IPS-20b (cell line): ENCODE measurements around the gene ADAMTSL1.

Source experiments
- H3K27ac ChIP-seq: one replicate; pipeline ENCODE4 v1.5.1; 2013; ENCODE audit warnings: low read length
- H3K27me3 ChIP-seq: 2 replicates; pipeline ENCODE4 v1.6.1; 2013; ENCODE audit warnings: mild to moderate bottlenecking, low read length, inconsistent platforms; ENCODE audit not compliant: insufficient read depth
- H3K36me3 ChIP-seq: 2 replicates; pipeline ENCODE4 v1.6.1; 2013; ENCODE audit warnings: low read depth, mild to moderate bottlenecking, inconsistent platforms, low read length, moderate library complexity; ENCODE audit not compliant: insufficient read depth
- H3K4me1 ChIP-seq: 2 replicates; pipeline ENCODE4 v1.6.1; 2013; ENCODE audit warnings: mild to moderate bottlenecking, control low read depth, inconsistent platforms, low read length, moderate library complexity; ENCODE audit not compliant: insufficient read depth
- H3K4me3 ChIP-seq: 2 replicates; pipeline ENCODE4 v1.5.1; 2013; ENCODE audit warnings: mild to moderate bottlenecking, low read length, inconsistent platforms
- H3K9ac ChIP-seq: 2 replicates; pipeline ENCODE4 v1.6.1; 2013; ENCODE audit warnings: low read depth, mild to moderate bottlenecking, inconsistent platforms, low read length, moderate library complexity
- H3K9me3 ChIP-seq: 2 replicates; pipeline ENCODE4 v1.6.1; 2013; ENCODE audit warnings: mild to moderate bottlenecking, low read depth, low read length, inconsistent platforms; ENCODE audit not compliant: insufficient read depth

The ADAMTSL1 gene

GRCh38 chr9:18473652-18474279, at the start of gene ADAMTSL1:
ADAMTSL1 (plus strand) TSS chr9:18474153; CDS start chr9:18474233, 80 bp downstream.
- H3K27ac ChIP-seq, result no peak within 1 kb of the TSS
- H3K4me3 ChIP-seq, result peak within 1 kb of the TSS; percentile 74

GRCh38 chr9:18427691-18428090, 46.3 kb upstream of the ADAMTSL1 start:
- Histone ChIP-seq H3K27me3 (no peaks in the 10 kb centered on the region), H3K36me3 (no peaks in the 10 kb centered on the region), H3K27ac (no peak overlapping the region), H3K9me3 (no peaks in the 10 kb centered on the region), H3K4me3 (no peak overlapping the region), H3K9ac (no peak overlapping the region), H3K4me1 (no peaks in the 10 kb centered on the region)

More at GRCh38 chr9:18473652-18474279, at the start of gene ADAMTSL1:
- Histone ChIP-seq H3K36me3 (no peaks in the 10 kb centered on the region), H3K9ac (peak within 1 kb of the TSS; percentile 62; the same call in 1 of the 2 replicates), H3K27me3 (no peaks in the 10 kb centered on the region), H3K9me3 (peaks cover 6% of the 10 kb centered on the region; the same call in 1 of the 2 replicates), H3K4me1 (peaks cover 21% of the 10 kb centered on the region)

- Histone ChIP-seq H3K27me3 (no peaks in the 10 kb centered on the region), H3K4me3 (no peak overlapping the region), H3K4me1 (no peaks in the 10 kb centered on the region), H3K27ac (no peak overlapping the region), H3K9ac (no peak overlapping the region), H3K36me3 (no peaks in the 10 kb centered on the region), H3K9me3 (no peaks in the 10 kb centered on the region)
These were observed 45.3 kb upstream of the ADAMTSL1 start for GRCh38 chr9:18428661-18429060.

GRCh38 chr9:18429070-18429469, 44.9 kb upstream of the ADAMTSL1 start:
- H3K27me3 ChIP-seq, result no peaks in the 10 kb centered on the region
- H3K9ac ChIP-seq, result no peak overlapping the region
- no peaks in the 10 kb centered on the region for H3K9me3 ChIP-seq
- no peak overlapping the region for H3K4me3 ChIP-seq
- H3K27ac ChIP-seq, result no peak overlapping the region
- no peaks in the 10 kb centered on the region for H3K4me1 ChIP-seq
- H3K36me3 ChIP-seq, result no peaks in the 10 kb centered on the region

GRCh38 chr9:18433620-18434019, 40.3 kb upstream of the ADAMTSL1 start:
- no peaks in the 10 kb centered on the region; the same call in 1 of the 2 replicates for H3K4me1 ChIP-seq
- H3K4me3 ChIP-seq, result no peak overlapping the region
- no peaks in the 10 kb centered on the region for H3K9me3 ChIP-seq
- no peaks in the 10 kb centered on the region for H3K36me3 ChIP-seq
- no peak overlapping the region for H3K27ac ChIP-seq
- H3K9ac ChIP-seq, result no peak overlapping the region
- H3K27me3 ChIP-seq, result peaks cover 11% of the 10 kb centered on the region

GRCh38 chr9:18437315-18438201, 36.4 kb upstream of the ADAMTSL1 start:
- Histone ChIP-seq H3K4me1 (no peaks in the 10 kb centered on the region; the same call in 1 of the 2 replicates), H3K27me3 (peaks cover 18% of the 10 kb centered on the region), H3K36me3 (no peaks in the 10 kb centered on the region), H3K27ac (no peak overlapping the region), H3K9me3 (no peaks in the 10 kb centered on the region), H3K9ac (no peak overlapping the region; the same call in 1 of the 2 replicates), H3K4me3 (no peak overlapping the region)

GRCh38 chr9:18438300-18438925, 35.5 kb upstream of the ADAMTSL1 start:
- Histone ChIP-seq H3K9ac (peak overlapping the region; percentile 49; the same call in 1 of the 2 replicates), H3K36me3 (no peaks in the 10 kb centered on the region), H3K9me3 (no peaks in the 10 kb centered on the region), H3K27ac (no peak overlapping the region), H3K27me3 (peaks cover 18% of the 10 kb centered on the region), H3K4me3 (peak overlapping the region; percentile 56; the same call in 1 of the 2 replicates), H3K4me1 (no peaks in the 10 kb centered on the region; the same call in 1 of the 2 replicates)

- peaks cover 18% of the 10 kb centered on the region for H3K27me3 ChIP-seq
- peak overlapping the region; percentile 56; the same call in 1 of the 2 replicates for H3K4me3 ChIP-seq
- H3K4me1 ChIP-seq, result no peaks in the 10 kb centered on the region; the same call in 1 of the 2 replicates
- H3K27ac ChIP-seq, result no peak overlapping the region
- peak overlapping the region; percentile 49; the same call in 1 of the 2 replicates for H3K9ac ChIP-seq
- no peaks in the 10 kb centered on the region for H3K36me3 ChIP-seq
- H3K9me3 ChIP-seq, result no peaks in the 10 kb centered on the region
These were observed 35.0 kb upstream of the ADAMTSL1 start for GRCh38 chr9:18438951-18439350.

- Histone ChIP-seq H3K36me3 (no peaks in the 10 kb centered on the region), H3K27ac (no peak overlapping the region), H3K4me3 (no peak overlapping the region), H3K9ac (no peak overlapping the region), H3K9me3 (no peaks in the 10 kb centered on the region), H3K4me1 (no peaks in the 10 kb centered on the region; the same call in 1 of the 2 replicates), H3K27me3 (peaks cover 18% of the 10 kb centered on the region)
These were observed 32.7 kb upstream of the ADAMTSL1 start for GRCh38 chr9:18441261-18441660.

GRCh38 chr9:18442629-18443491, 31.1 kb upstream of the ADAMTSL1 start:
- no peak overlapping the region for H3K4me3 ChIP-seq
- no peaks in the 10 kb centered on the region for H3K36me3 ChIP-seq
- no peaks in the 10 kb centered on the region for H3K9me3 ChIP-seq
- H3K27ac ChIP-seq, result no peak overlapping the region
- H3K27me3 ChIP-seq, result peaks cover 12% of the 10 kb centered on the region; the same call in 1 of the 2 replicates
- H3K4me1 ChIP-seq, result no peaks in the 10 kb centered on the region; the same call in 1 of the 2 replicates
- H3K9ac ChIP-seq, result no peak overlapping the region

- no peaks in the 10 kb centered on the region for H3K4me1 ChIP-seq
- no peak overlapping the region for H3K4me3 ChIP-seq
- H3K9me3 ChIP-seq, result no peaks in the 10 kb centered on the region
- no peaks in the 10 kb centered on the region for H3K27me3 ChIP-seq
- no peak overlapping the region for H3K27ac ChIP-seq
- no peak overlapping the region for H3K9ac ChIP-seq
- H3K36me3 ChIP-seq, result no peaks in the 10 kb centered on the region
These were observed 26.8 kb upstream of the ADAMTSL1 start for GRCh38 chr9:18447131-18447530.
